Stomach (tissue), 4 donors: ENCODE measurements around the gene KCNN3.

ENCODE experiments used
- POLR2A ChIP-seq, 4 donors: fragments of 450-650 bp; IDR thresholded peaks; one replicate each; pipeline ENCODE4 v1.6.1; 2016; ENCODE audit warnings: antibody characterized with exemption in 4 of 4, control low read depth in 2 of 4, mild to moderate bottlenecking in 1 of 4, moderate library complexity in 1 of 4
- POLR2AphosphoS5 ChIP-seq, 3 donors: sonication (generic); formaldehyde crosslinking; IDR thresholded peaks; one replicate each; pipeline ENCODE4 v1.6.1; 2016; ENCODE audit warnings: antibody characterized with exemption in 3 of 3
- TF ChIP-seq, protein P1 (sequence below), 7 experiments: fragments of 450-650 bp in 4 of 7; fragments of 200-600 bp in 3 of 7; sonication (generic) in 3 of 7; IDR thresholded peaks; one replicate each; pipeline ENCODE4 v1.5.1; 2016 to 2019; ENCODE audit warnings: antibody characterized with exemption in 7 of 7, control low read depth in 2 of 7, mild to moderate bottlenecking in 1 of 7

DNA sequence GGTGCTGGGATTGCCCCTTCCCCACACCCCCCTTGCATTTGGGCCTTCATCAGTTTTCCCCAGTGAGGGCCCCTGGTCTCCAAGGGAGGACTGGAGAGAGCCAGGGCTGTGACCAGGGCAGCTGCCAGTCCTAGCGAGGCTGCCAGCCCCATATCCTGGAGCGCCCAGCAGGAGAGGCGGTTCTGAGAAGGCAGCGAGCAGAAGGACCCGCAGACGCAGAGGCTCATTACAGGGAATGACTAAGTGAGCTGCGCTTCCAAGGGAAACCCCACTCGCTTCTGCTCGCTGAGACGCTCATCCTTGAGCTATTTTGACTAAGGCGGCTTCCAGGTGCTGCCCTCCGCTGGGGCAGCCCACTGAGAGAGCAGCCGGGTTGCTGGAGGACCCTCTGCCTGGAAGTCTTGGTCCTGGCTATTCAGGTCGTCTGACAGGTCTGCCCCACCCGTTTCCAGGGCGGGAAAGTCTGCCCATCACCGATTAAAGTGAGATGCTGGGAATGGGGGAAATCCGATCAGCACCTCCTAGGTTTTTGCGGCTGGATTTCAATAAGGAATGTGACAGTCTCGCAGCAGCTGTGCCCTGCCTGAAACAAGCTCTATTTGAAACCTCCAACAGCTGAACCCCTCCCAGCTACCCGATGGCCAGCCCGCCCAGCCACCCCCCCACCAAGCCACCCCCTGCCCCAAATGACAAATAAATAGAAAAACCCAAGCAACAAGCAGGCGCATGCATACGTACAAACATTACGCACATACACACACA lies 2.8 kb downstream of the KCNN3 start:
- TF ChIP-seq, protein P1, sequence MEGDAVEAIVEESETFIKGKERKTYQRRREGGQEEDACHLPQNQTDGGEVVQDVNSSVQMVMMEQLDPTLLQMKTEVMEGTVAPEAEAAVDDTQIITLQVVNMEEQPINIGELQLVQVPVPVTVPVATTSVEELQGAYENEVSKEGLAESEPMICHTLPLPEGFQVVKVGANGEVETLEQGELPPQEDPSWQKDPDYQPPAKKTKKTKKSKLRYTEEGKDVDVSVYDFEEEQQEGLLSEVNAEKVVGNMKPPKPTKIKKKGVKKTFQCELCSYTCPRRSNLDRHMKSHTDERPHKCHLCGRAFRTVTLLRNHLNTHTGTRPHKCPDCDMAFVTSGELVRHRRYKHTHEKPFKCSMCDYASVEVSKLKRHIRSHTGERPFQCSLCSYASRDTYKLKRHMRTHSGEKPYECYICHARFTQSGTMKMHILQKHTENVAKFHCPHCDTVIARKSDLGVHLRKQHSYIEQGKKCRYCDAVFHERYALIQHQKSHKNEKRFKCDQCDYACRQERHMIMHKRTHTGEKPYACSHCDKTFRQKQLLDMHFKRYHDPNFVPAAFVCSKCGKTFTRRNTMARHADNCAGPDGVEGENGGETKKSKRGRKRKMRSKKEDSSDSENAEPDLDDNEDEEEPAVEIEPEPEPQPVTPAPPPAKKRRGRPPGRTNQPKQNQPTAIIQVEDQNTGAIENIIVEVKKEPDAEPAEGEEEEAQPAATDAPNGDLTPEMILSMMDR (IDR thresholded peaks at IDR 0.05): no peak
- TF ChIP-seq POLR2A (IDR thresholded peaks at IDR 0.05) (no peak), POLR2AphosphoS5 (IDR thresholded peaks at IDR 0.05) (no peak)
